IPS DF 4.7 (cell line): ENCODE measurements around the gene GARS1.
"Not testable (repeated sequence)": the region's sequence is repeated elsewhere in the genome, so short reads cannot be mapped to it uniquely, and the experiment has no call there.

ENCODE experiments used
- DNase-seq: peaks from one replicate; pipeline ENCODE4 v3.0.0-alpha.2; 2013; ENCODE audit warnings: low spot score; ENCODE audit errors: extremely low read depth

GARS1 gene

DNA sequence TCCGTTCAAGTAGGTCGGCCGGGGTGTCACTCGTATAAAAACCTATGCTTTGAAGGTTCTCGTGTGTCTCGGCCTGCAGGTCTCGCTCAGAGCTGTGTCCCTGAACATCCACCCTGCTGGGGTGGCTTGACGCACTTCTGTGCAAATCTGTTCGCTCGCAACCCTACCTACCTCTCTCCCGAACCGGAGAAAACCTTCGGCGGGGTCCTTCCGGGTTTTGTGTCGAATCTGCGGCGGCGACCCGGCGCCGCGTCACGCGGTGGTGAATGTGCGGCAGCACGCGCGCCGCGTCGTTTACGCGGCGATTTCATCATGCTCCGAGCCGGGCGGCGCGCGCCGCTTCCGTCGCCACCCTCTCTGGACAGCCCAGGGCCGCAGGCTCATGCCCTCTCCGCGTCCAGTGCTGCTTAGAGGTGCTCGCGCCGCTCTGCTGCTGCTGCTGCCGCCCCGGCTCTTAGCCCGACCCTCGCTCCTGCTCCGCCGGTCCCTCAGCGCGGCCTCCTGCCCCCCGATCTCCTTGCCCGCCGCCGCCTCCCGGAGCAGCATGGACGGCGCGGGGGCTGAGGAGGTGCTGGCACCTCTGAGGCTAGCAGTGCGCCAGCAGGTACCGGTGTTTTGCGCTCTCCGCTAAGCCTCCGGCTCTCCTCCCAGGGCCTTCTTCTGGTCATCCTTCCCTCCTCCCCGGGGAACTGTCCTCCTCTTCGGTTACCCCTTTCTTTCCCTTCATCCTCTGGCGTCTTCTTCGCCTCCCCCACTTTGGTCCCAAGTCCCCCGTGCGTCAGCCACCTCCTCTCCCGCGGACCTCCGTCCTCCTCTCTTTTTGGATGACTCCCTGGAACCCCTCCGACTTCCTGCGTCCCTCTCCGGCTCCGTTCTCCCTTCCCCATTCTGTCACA lies at the start of gene GARS1:
Gene GARS1 (plus strand): TSS at position 339 of the 896 bp plus-strand sequence. CDS start 44 bp downstream, at position 383.
- DNase-seq: no peak

DNA sequence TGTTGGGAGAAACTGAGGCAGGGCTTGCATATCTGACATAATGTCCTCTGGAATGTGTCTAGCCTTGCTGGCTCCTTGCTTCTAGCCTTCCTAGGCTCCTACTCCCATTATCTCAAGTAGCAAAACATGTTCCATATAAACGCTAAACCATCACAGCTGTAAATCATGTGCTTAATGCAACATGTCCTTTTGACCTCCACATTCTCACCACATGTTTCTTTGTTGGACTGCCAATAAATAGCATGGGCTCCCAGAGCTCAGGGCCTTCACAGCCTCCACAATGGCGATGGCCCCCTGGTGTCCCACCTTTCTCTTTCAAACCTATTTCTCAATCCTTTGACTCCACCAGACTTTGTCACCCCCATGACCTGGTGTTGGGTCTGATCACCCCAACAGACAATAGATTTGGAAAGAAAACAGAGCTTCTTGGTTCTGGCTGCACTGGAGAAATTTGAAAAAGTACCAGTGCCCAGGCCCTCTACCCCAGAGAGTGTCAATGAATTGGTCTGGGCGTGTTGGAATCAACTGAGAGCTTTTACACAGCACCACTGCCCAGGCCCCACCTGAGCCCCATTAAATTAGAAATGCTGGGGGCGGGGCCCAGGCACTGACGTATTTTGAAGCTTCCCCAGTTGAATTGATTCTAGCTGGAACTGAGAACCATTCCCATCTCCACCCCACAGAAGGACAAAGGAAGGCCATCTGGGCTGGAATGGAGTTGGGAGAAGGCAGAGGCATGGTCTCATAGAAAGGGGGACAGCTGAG lies 48.7 kb upstream of the GARS1 start:
- no peak for DNase-seq

DNA sequence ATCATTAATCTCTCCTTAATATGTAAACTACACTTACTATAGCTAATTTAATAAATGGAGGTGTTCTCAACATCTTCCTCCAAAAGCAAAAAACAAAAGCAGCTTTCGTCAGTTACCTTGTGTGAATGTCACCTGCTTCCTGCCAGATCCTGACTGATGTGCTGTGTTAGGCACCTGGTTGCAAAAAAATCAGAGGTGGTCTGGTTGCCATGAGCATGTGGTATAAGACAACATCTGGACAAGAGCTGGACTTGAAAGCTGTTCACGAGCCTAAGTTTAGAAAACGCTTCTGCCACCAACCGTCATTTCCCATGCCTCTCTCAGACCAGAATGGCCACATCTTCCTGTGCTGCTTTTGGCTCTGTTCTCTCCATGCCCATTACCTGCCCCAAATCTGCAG lies 48.1 kb upstream of the GARS1 start:
- DNase-seq: no peak

- peak; percentile 81 for DNase-seq
Observed at GRCh38 chr7:30548845-30549244, 45.8 kb upstream of the GARS1 start.

- DNase-seq: no peak
Observed at GRCh38 chr7:30549931-30550493, 44.7 kb upstream of the GARS1 start.

DNA sequence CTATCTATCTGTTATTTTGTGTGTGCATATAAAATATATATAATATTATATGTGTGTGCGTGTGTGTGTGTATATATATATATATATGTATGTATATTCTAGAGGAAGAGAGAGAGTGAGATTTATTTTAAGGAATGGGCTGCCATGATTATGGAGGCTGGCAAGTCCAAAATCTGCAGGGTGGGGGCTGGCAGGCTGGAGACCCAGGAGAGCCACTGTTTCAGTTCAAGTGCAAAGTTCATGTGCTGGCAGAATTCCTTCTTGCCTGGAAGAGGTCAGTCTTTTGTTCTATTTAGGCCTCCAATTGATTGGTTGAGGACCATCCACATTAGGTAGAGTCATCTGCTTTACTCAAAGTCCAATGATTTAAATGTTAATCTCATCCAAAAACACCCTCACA lies 42.3 kb upstream of the GARS1 start:
- no peak for DNase-seq

GRCh38 chr7:30553141-30553540 lies 41.5 kb upstream of the GARS1 start:
- no peak for DNase-seq

DNA sequence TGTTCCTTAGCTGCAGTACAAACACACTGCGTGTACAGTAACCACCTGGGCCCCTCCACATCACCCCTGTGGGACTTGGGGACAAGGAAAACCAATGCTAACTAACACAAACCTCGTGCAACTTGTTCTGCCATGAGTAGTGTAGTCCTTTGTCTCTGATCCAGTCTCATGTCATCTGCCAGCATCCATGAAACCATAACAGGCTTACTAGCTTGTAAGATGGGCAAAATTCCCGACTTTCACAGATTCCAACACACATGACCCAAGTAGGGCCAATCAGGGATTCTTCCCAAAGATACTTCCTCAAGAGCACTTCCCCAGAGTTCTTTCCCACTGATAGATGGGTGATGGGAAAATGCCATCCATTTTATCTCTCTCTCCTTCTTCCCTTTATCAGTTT lies 41.1 kb upstream of the GARS1 start:
- no peak for DNase-seq

- no peak for DNase-seq
Observed at GRCh38 chr7:30555525-30555924, 39.2 kb upstream of the GARS1 start.

GRCh38 chr7:30556840-30557239 lies 37.8 kb upstream of the GARS1 start:
- no peak for DNase-seq

DNA sequence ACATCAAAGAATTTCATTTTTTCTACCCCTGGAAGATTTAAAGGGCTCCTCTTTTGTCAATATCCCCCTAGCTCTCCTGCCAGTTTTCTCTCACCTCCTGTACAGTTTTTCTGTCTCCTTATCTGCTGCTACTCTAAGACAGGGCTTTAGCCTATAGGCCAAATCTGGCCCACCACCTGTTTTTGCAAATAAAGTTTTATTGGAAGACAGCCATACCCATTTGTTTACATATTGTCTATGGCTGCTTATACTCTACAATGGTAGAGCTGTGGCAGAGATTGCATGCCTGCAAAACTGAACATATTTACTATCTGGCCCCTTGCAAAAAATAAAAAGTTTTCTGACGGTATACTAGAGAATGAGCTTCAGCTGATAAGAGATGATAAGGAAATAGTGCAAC lies 37.4 kb upstream of the GARS1 start:
- DNase-seq: no peak

GRCh38 chr7:30559611-30560010 lies 35.1 kb upstream of the GARS1 start:
- DNase-seq: no peak

DNA sequence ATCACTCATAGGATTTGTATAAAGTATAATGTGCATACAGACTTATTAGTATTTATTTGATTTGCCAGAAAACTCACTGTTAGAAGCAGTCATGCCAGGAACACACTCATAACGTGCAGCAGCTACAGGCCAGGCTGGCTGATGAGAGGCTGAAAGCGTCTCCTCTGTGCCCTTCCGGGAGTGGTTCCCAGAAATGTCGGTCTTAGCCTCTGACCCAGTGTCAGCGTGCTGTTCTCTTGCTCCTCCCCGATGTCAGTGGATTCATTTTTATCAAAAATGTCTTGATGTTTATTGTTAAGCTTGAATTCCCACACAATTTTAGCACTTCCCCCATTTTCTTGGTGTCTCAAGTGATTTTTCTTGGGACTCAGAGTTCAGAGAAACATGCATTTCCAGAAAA lies 33.3 kb upstream of the GARS1 start:
- DNase-seq: no peak

GRCh38 chr7:30562498-30562897 lies 32.2 kb upstream of the GARS1 start:
- DNase-seq: no peak

- no peak for DNase-seq
Observed at GRCh38 chr7:30562909-30563308, 31.8 kb upstream of the GARS1 start.

GRCh38 chr7:30563326-30563942 lies 31.2 kb upstream of the GARS1 start:
- no peak for DNase-seq

GRCh38 chr7:30564243-30564892 lies 30.3 kb upstream of the GARS1 start:
- peak; percentile 82 for DNase-seq

DNA sequence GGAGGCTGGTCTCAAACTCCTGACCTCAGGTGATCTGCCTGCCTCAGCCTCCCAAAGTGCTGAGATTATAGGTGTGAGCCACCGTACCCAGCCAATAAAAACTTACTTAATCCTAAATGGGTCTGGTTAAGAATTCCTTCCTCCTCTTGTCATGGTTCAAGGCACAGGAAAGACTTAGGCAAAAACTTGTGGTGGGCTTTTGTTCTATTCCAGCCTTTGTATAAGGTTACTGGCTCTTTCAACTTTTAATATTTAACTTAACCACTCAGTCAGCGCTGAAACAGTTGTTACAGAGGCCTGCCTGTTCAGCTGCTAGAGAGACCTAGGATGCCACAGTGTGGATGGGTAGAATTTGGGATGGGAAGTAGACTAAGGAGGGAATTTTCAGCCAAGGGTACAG lies 28.1 kb upstream of the GARS1 start:
- DNase-seq: no peak

GRCh38 chr7:30567081-30567480 lies 27.6 kb upstream of the GARS1 start:
- DNase-seq: no peak

DNA sequence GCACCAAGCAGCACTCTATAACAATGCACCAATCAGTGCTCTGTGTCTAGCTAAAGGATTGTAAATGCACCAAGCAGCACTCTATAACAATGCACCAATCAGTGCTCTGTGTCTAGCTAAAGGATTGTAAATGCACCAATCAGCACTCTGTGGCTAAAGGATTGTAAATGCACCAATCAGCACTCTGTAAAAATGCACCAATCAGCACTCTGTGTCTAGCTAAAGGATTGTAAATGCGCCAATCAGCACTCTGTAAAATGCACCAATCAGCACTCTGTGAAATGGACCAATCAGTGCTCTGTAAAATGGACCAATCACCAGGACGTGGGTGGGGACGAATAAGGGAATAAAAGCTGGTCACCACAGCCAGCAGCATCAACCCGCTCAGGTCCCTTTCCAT lies 24.4 kb upstream of the GARS1 start:
- DNase-seq: not testable (repeated sequence)

GRCh38 chr7:30572212-30572841 lies 22.4 kb upstream of the GARS1 start:
- DNase-seq: no peak
